Lung (tissue), 12 donors: ENCODE results near the gene ADAMTS13. TPM values are rescaled to one million over a fixed set of nuclear protein-coding genes. Genes with fewer than 3 reads are reported as not detected.
A peak's percentile ranks its signal among the peaks of the same experiment; 100 is the strongest.

Source experiments
- ATAC-seq: fragments of 200-7000 bp; cut with Tn5 transposase; one replicate; pipeline ENCODE4 v1.9.1; 2020; ENCODE audit warnings: moderate number of reproducible peaks; ENCODE audit not compliant: insufficient read depth, low FRiP score
- DNase-seq, 3 donors: peaks; one replicate each; pipeline ENCODE4 v3.0.0-alpha.2; 2013 to 2017
- H3K27ac ChIP-seq, 2 donors: one replicate each; pipeline ENCODE4 v1.5.1; 2013; ENCODE audit warnings: mild to moderate bottlenecking in 2 of 2, moderate library complexity in 2 of 2, control low read depth in 1 of 2, inconsistent platforms in 1 of 2, low read depth in 1 of 2, low read length in 1 of 2
- H3K27me3 ChIP-seq, 3 donors: one replicate each; pipeline ENCODE4 v1.5.1; 2013; ENCODE audit warnings: low read length in 2 of 3; ENCODE audit not compliant: control insufficient read depth in 3 of 3, insufficient read depth in 3 of 3
- H3K36me3 ChIP-seq, 4 donors: one replicate each; pipeline ENCODE4 v1.5.1; 2013; ENCODE audit warnings: low read length in 4 of 4, mild to moderate bottlenecking in 1 of 4, moderate library complexity in 1 of 4; ENCODE audit not compliant: control insufficient read depth in 4 of 4, insufficient read depth in 4 of 4
- H3K4me1 ChIP-seq, 5 donors: one replicate each; pipeline ENCODE4 v1.5.1; 2013; ENCODE audit warnings: low read length in 5 of 5, mild to moderate bottlenecking in 2 of 5, moderate library complexity in 1 of 5; ENCODE audit not compliant: control insufficient read depth in 5 of 5, insufficient read depth in 5 of 5
- H3K4me3 ChIP-seq: one replicate; pipeline ENCODE4 v1.5.1; 2013; ENCODE audit warnings: mild to moderate bottlenecking, control low read depth, moderate library complexity
- H3K9ac ChIP-seq, 2 donors: one replicate each; pipeline ENCODE4 v1.5.1; 2013; ENCODE audit warnings: low read length in 2 of 2, control low read depth in 1 of 2; ENCODE audit not compliant: insufficient read depth in 1 of 2
- H3K9me3 ChIP-seq, 4 donors: one replicate each; pipeline ENCODE4 v1.5.1; 2013; ENCODE audit warnings: low read length in 3 of 4, mild to moderate bottlenecking in 1 of 4, moderate library complexity in 1 of 4; ENCODE audit not compliant: control insufficient read depth in 4 of 4, insufficient read depth in 3 of 4
- WGBS, 2 donors: extraction: QIAGEN DNeasy Blood & Tissue Kit; methylation state at CpG; one replicate each; pipeline ENCODE4 v1.1.7; 2013; 5-methylcytosine and 5-hydroxymethylcytosine counted together
- polyA plus RNA-seq, 2 donors: library from polyadenylated mRNA; stranded (reverse); fragments of 200-250 nt; gene quantifications; one replicate each; pipeline ENCODE4 v1.2.1, GENCODE V29; 2013
- total RNA-seq, 2 donors: library from RNA; depleted of rRNA in 1 of 2; stranded (reverse); fragments of >200 nt in 1 of 2; gene quantifications; one replicate each; pipeline ENCODE4 v1.2.1, GENCODE V29; 2014 to 2021
- TF ChIP-seq, protein P1 (sequence below): IDR thresholded peaks from 2 replicates; pipeline ENCODE4 v1.5.1; 2012; ENCODE audit warnings: mild to moderate bottlenecking; ENCODE audit errors: control extremely low read depth, extremely low read depth
- donor health status: control.
- donor health status: control.
- donor health status: Bipolar disorder and iron deficiency.
- donor health status: healthy.
- donor health status: DM: yes; HTN: yes; CAD: no.

The ADAMTS13 gene
- total and polyA plus RNA-seq, 4 donors = 1.0 to 4.1 (median 2.9) TPM

DNA sequence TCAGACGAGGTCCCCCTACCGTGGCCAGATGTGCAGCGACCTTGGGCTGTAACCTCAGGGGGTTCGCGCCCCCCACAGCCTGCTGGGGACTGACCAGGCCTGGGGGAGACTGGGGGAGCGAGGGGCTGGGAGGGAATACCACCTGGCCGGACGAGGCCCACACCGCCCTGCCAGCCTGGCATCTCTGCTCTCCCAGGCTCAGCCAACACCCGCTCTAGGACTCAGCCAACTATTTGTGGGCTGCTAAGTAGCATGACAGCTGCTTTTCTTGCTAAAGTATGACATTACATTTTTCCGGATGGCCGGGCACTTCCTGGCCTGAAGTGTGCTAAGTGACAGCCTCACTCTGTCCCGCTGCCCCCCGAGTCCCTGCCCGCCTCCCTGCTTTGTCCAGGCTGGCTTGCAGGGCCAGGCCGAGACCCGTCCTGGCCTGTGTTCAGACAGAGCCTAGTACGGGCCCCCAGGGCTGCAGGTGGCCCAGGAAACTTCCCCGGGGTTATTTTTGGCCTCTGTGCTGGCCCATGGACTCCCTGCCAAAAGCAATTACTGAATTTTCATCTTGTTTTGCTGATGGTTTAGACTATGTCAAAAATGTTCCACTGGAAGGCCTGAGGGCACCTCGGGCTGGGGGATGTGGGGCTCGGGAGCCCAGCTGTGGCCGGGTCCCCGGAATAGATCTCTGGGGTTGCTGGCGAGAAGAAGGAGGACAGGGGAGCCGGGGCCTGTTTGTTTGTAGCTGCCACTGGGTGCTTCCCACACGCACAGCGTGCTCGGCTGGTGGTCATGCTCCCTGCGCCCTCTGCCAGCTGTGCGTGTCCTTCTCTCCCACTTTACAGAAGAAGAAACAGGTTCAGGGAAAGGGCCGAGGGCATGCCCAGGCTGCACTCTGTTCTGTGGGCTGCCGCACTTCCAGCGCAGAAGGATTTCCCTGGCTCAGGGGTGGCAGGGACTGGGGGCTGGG is 70.2 kb downstream of the ADAMTS13 start:
- Histone ChIP-seq H3K4me1 (peaks cover 0 to 62% (median 19%) of the 10 kb centered on the region in 5 donors), H3K27me3 (no peaks in the 10 kb centered on the region), H3K9ac (no peak overlapping the region), H3K27ac (peak overlapping the region in 1 of 2 donors; percentile 12), H3K4me3 (no peak overlapping the region), H3K9me3 (no peaks in the 10 kb centered on the region), H3K36me3 (no peaks in the 10 kb centered on the region)
- peak; percentile 78 to 82 (median 79) for DNase-seq
- TF ChIP-seq, protein P1, sequence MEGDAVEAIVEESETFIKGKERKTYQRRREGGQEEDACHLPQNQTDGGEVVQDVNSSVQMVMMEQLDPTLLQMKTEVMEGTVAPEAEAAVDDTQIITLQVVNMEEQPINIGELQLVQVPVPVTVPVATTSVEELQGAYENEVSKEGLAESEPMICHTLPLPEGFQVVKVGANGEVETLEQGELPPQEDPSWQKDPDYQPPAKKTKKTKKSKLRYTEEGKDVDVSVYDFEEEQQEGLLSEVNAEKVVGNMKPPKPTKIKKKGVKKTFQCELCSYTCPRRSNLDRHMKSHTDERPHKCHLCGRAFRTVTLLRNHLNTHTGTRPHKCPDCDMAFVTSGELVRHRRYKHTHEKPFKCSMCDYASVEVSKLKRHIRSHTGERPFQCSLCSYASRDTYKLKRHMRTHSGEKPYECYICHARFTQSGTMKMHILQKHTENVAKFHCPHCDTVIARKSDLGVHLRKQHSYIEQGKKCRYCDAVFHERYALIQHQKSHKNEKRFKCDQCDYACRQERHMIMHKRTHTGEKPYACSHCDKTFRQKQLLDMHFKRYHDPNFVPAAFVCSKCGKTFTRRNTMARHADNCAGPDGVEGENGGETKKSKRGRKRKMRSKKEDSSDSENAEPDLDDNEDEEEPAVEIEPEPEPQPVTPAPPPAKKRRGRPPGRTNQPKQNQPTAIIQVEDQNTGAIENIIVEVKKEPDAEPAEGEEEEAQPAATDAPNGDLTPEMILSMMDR = no peak
- WGBS, 2 donors = 71 to 81% methylated on average over 31 to 33 of the region's 33 CpGs
- no peak for ATAC-seq

GRCh38 chr9:133493428-133493827 is 71.3 kb downstream of the ADAMTS13 start:
- Histone ChIP-seq H3K9me3 (no peaks in the 10 kb centered on the region), H3K4me1 (peaks cover 0 to 60% (median 26%) of the 10 kb centered on the region in 5 donors), H3K36me3 (no peaks in the 10 kb centered on the region), H3K4me3 (no peak overlapping the region), H3K27ac (no peak overlapping the region), H3K27me3 (peaks cover 0 to 4% (median 0%) of the 10 kb centered on the region in 3 donors), H3K9ac (no peak overlapping the region)
- DNase-seq = no peak
- WGBS, 2 donors = 83 to 94% methylated on average over 11 of the region's 11 CpGs
- TF ChIP-seq, protein P1 = no peak
- ATAC-seq = no peak

GRCh38 chr9:133493845-133494540 is 71.8 kb downstream of the ADAMTS13 start:
- H3K27ac ChIP-seq = peak overlapping the region in 1 of 2 donors; percentile 5
- peaks cover 0 to 5% (median 0%) of the 10 kb centered on the region in 3 donors for H3K27me3 ChIP-seq
- WGBS, 2 donors = 88 to 90% methylated on average over 23 of the region's 23 CpGs
- no peak overlapping the region for H3K9ac ChIP-seq
- H3K9me3 ChIP-seq = no peaks in the 10 kb centered on the region
- TF ChIP-seq, protein P1 = no peak
- no peak for DNase-seq
- no peak for ATAC-seq
- no peak overlapping the region for H3K4me3 ChIP-seq
- H3K36me3 ChIP-seq = no peaks in the 10 kb centered on the region
- H3K4me1 ChIP-seq = peaks cover 0 to 63% (median 29%) of the 10 kb centered on the region in 5 donors
